K562 (cell line): ENCODE measurements around the gene PHF5A. TPM values are rescaled to one million over a fixed set of nuclear protein-coding genes. Genes with fewer than 3 reads are reported as not detected.
A peak's percentile ranks its signal among the peaks of the same experiment; 100 is the strongest.

ENCODE experiments used
- ASH1L ChIP-seq: fragments of 450-650 bp; IDR thresholded peaks from 2 replicates; pipeline ENCODE4 v1.6.1; 2018; ENCODE audit warnings: borderline replicate concordance, mild to moderate bottlenecking, low read depth; ENCODE audit not compliant: partially characterized antibody
- C11orf30 ChIP-seq: fragments of 450-650 bp; IDR thresholded peaks from 2 replicates; pipeline ENCODE4 v1.6.1; 2016; ENCODE audit warnings: low read depth, mild to moderate bottlenecking
- HDAC6 ChIP-seq: IDR thresholded peaks from 2 replicates; pipeline ENCODE4 v1.6.1; 2012; ENCODE audit warnings: low read depth, mild to moderate bottlenecking, control low read depth, inconsistent platforms, low read length, moderate library complexity
- HNRNPL ChIP-seq: fragments of 200-400 bp; formaldehyde crosslinking; IDR thresholded peaks from 2 replicates; pipeline ENCODE4 v1.6.1; 2017; ENCODE audit warnings: low read depth, mild to moderate bottlenecking, low read length
- KDM2B ChIP-seq: fragments of 250-450 bp; sonication (Bioruptor Pico); IDR thresholded peaks from 2 replicates; pipeline ENCODE4 v1.8.0; 2021; ENCODE audit warnings: mild to moderate bottlenecking, moderate library complexity
- MECOM ChIP-seq: fragments of 250-450 bp; sonication (Bioruptor Pico); IDR thresholded peaks from 2 replicates; pipeline ENCODE4 v1.8.0; 2022; ENCODE audit warnings: inconsistent platforms
- MTA3 ChIP-seq: fragments of 450-650 bp; formaldehyde crosslinking; IDR thresholded peaks from 2 replicates; pipeline ENCODE4 v1.6.1; 2017; ENCODE audit warnings: mild to moderate bottlenecking, borderline replicate concordance
- MYC ChIP-seq, 2 experiments: fragments of 250-450 bp in 1 of 2; sonication (Bioruptor Pico) in 1 of 2; IDR thresholded peaks; 2 replicates each; pipeline versions ENCODE4 v1.5.1 to v1.6.1; 2012 to 2021; ENCODE audit warnings: low read depth in 2 of 2, borderline replicate concordance in 1 of 2, improper control_type of control experiment in 1 of 2, low read length in 1 of 2, mild to moderate bottlenecking in 1 of 2, moderate library complexity in 1 of 2
- NFRKB ChIP-seq: fragments of 450-650 bp; IDR thresholded peaks from 2 replicates; pipeline ENCODE4 v1.6.1; 2016; ENCODE audit warnings: low read depth
- PHB ChIP-seq: fragments of 250-450 bp; sonication (Bioruptor Pico); IDR thresholded peaks from 2 replicates; pipeline ENCODE4 v1.5.0; 2021
- PPARD ChIP-seq: fragments of 250-450 bp; sonication (Bioruptor Pico); IDR thresholded peaks from 2 replicates; pipeline ENCODE4 v1.8.0; 2022; ENCODE audit warnings: inconsistent platforms, mild to moderate bottlenecking, moderate library complexity
- RBFOX2 ChIP-seq: fragments of 200-400 bp; formaldehyde crosslinking; IDR thresholded peaks from 2 replicates; pipeline ENCODE4 v1.6.1; 2017; ENCODE audit warnings: low read depth, mild to moderate bottlenecking, low read length, moderate library complexity
- RBM15 ChIP-seq: fragments of 200-400 bp; formaldehyde crosslinking; IDR thresholded peaks from 2 replicates; pipeline ENCODE4 v1.6.1; 2018; ENCODE audit warnings: mild to moderate bottlenecking, low read length, moderate library complexity; ENCODE audit not compliant: insufficient read depth
- RBM39 ChIP-seq: fragments of 200-400 bp; formaldehyde crosslinking; optimal IDR thresholded peaks from 2 replicates; pipeline ENCODE3; 2018; ENCODE audit warnings: low read depth, low read length
- RFX1 ChIP-seq: fragments of 450-650 bp; IDR thresholded peaks from 2 replicates; pipeline ENCODE4 v1.6.1; 2016; ENCODE audit warnings: mild to moderate bottlenecking, moderate library complexity
- ZNF143 ChIP-seq: sonication (generic); formaldehyde crosslinking; IDR thresholded peaks from 2 replicates; pipeline ENCODE4 v1.9.0; 2022; ENCODE audit warnings: mild to moderate bottlenecking, missing genetic modification reagents
- ZNF354B ChIP-seq: fragments of 250-450 bp; sonication (Bioruptor Pico); IDR thresholded peaks from 2 replicates; pipeline ENCODE4 v1.4.0; 2020
- ZNF77 ChIP-seq: fragments of 250-450 bp; sonication (Bioruptor Pico); IDR thresholded peaks from 2 replicates; pipeline ENCODE4 v1.5.0; 2020
- polyA plus RNA-seq, 8 experiments: library from polyadenylated mRNA; depleted of rRNA in 4 of 8; stranded (reverse) in 5 of 8; unstranded in 3 of 8; fragments of >200 nt; fragmentation: Nextera tagmentation in 2 of 8; fragmentation: Illumina TruSeq in 1 of 8; extraction: Ambion mirVana in 2 of 8; extraction: Trizol in 1 of 8; gene quantifications; 2 replicates each; pipeline versions ENCODE4 v1.2.1 to v1.2.3, GENCODE V29; 2011 to 2014; ENCODE audit warnings: inconsistent platforms in 1 of 8, missing spikeins in 1 of 8
- total RNA-seq, 7 experiments: library from RNA; depleted of rRNA in 6 of 7; stranded (reverse); fragments of >200 nt in 6 of 7; fragmentation: Illumina TruSeq in 2 of 7; extraction: Trizol in 2 of 7; gene quantifications; 2 replicates each; pipeline versions ENCODE4 v1.2.1 to v1.2.3, GENCODE V29; 2011 to 2021; ENCODE audit warnings: low replicate concordance in 1 of 7
- TF ChIP-seq, protein P1 (sequence below): fragments of 250-450 bp; sonication (Bioruptor Pico); IDR thresholded peaks from 2 replicates; pipeline ENCODE4 v1.8.0; 2022; ENCODE audit warnings: inconsistent platforms, mild to moderate bottlenecking, moderate library complexity, borderline replicate concordance
- TF ChIP-seq, protein P2 (sequence below), 2 experiments: fragments of 200-800 bp in 1 of 2; sonication (Bioruptor generic) in 1 of 2; sonication (generic) in 1 of 2; formaldehyde crosslinking in 1 of 2; IDR thresholded peaks in 1 of 2; conservative IDR thresholded peaks in 1 of 2; 2 replicates each; pipeline versions ENCODE4 v1.5.0 to v1.6.1; 2016 to 2020; ENCODE audit warnings: missing compliant biosample characterization in 1 of 2, missing genetic modification characterization in 1 of 2, missing genetic modification reagents in 1 of 2
- TF ChIP-seq, protein P3 (sequence below), 2 experiments: fragments of 450-650 bp; conservative IDR thresholded peaks; 2 replicates each; pipeline ENCODE4 v1.6.1; 2017; ENCODE audit warnings: mild to moderate bottlenecking in 2 of 2, moderate library complexity in 2 of 2
- TF ChIP-seq, protein P4 (sequence below): fragments of 450-650 bp; IDR thresholded peaks from 2 replicates; pipeline ENCODE4 v1.6.1; 2016; ENCODE audit warnings: low read depth, mild to moderate bottlenecking, moderate library complexity

Gene PHF5A
- total and polyA plus RNA-seq, 9 of the 15 experiments (the other 6 are each of a cell fraction or from before 2014, with no cell fraction given) = 14.2 to 144 (median 101) TPM

DNA sequence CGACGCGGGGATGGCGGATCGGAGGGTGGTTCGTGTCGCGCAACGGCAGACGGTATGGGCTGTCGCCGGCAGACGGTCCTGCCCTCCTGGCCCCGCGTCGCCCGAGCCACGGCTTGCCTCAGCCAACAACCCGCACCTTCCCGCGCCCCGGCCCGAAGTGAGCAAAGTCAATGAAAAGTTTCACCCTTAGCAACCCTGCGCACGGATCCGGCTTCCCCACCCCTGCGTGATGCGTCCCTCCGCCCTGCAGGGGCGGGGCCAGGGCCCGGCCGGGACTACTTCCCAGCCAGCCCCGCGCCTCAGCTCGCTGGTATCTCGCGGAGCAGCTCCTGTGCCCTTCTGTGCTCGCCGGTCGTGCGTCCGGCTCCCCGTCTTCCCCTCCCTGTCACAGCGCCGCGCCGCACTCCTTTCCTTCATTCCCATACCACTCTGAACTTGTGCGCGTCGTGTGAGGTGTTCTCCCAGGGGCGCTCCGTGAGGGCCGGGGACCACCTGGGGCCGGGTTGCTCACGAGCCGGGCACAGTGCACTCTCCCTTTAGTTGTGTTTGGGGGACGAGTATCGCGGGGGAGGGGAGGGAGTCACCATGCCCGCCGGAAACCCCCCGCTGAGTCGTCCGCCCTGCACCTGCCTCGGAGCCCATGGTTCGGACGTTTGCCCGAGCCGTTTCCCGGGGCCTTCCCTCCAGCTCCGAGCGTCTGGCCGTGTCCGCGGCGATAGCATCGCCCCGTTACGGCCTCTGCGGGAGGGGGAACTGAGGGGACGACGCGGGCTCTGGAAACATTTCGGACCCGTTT, 21.7 kb downstream of the PHF5A start, which contains the start of gene TOB2 (continued):
- TF ChIP-seq, protein P1, sequence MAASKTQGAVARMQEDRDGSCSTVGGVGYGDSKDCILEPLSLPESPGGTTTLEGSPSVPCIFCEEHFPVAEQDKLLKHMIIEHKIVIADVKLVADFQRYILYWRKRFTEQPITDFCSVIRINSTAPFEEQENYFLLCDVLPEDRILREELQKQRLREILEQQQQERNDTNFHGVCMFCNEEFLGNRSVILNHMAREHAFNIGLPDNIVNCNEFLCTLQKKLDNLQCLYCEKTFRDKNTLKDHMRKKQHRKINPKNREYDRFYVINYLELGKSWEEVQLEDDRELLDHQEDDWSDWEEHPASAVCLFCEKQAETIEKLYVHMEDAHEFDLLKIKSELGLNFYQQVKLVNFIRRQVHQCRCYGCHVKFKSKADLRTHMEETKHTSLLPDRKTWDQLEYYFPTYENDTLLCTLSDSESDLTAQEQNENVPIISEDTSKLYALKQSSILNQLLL = no peak
- TF ChIP-seq, protein P2, sequence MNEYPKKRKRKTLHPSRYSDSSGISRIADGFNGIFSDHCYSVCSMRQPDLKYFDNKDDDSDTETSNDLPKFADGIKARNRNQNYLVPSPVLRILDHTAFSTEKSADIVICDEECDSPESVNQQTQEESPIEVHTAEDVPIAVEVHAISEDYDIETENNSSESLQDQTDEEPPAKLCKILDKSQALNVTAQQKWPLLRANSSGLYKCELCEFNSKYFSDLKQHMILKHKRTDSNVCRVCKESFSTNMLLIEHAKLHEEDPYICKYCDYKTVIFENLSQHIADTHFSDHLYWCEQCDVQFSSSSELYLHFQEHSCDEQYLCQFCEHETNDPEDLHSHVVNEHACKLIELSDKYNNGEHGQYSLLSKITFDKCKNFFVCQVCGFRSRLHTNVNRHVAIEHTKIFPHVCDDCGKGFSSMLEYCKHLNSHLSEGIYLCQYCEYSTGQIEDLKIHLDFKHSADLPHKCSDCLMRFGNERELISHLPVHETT (CRISPR knock-in tag; conservative IDR thresholded peaks at IDR 0.05 in 1 of 2, IDR thresholded peaks at IDR 0.05 in 1 of 2) = peak in 1 of 2 experiments; percentile 69; a peak in 2 of 4 replicates
- TF ChIP-seq ASH1L (no peak), NFRKB (peak; percentile 79), MTA3 (peak; percentile 93), HDAC6 (no peak), RFX1 (peak; percentile 76), HNRNPL (peak; percentile 82; the same call in 1 of the 2 replicates), MYC (IDR thresholded peaks at IDR 0.05; ENCODE audit: low read depth, low read length) (peak; percentile 90), MYC (CRISPR knock-in tag; IDR thresholded peaks at IDR 0.05; ENCODE audit: borderline replicate concordance, low read depth) (no peak; the same call in 1 of the 2 replicates), KDM2B (CRISPR knock-in tag) (no peak), C11orf30 (no peak), MECOM (CRISPR knock-in tag) (no peak), RBM39 (no peak), RBFOX2 (peak; percentile 97), ZNF143 (CRISPR knock-in tag) (peak; percentile 61; the same call in 1 of the 2 replicates), RBM15 (no peak), ZNF354B (CRISPR knock-in tag) (no peak), PHB (0 out of 2 replicates have a peak, but pooled peaks have one; percentile 36), PPARD (no peak), ZNF77 (CRISPR knock-in tag) (no peak)
- TF ChIP-seq, protein P3, sequence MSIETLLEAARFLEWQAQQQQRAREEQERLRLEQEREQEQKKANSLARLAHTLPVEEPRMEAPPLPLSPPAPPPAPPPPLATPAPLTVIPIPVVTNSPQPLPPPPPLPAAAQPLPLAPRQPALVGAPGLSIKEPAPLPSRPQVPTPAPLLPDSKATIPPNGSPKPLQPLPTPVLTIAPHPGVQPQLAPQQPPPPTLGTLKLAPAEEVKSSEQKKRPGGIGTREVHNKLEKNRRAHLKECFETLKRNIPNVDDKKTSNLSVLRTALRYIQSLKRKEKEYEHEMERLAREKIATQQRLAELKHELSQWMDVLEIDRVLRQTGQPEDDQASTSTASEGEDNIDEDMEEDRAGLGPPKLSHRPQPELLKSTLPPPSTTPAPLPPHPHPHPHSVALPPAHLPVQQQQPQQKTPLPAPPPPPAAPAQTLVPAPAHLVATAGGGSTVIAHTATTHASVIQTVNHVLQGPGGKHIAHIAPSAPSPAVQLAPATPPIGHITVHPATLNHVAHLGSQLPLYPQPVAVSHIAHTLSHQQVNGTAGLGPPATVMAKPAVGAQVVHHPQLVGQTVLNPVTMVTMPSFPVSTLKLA (conservative IDR thresholded peaks at IDR 0.05) = peak; percentile 67 to 80
- TF ChIP-seq, protein P4, sequence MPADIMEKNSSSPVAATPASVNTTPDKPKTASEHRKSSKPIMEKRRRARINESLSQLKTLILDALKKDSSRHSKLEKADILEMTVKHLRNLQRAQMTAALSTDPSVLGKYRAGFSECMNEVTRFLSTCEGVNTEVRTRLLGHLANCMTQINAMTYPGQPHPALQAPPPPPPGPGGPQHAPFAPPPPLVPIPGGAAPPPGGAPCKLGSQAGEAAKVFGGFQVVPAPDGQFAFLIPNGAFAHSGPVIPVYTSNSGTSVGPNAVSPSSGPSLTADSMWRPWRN = no peak
